NCI-H748 treated with DMSO at 0.1 percent for 48 hours (cell line): ENCODE data around the gene ANTXR1.
A peak's percentile ranks its signal among the peaks of the same experiment; 100 is the strongest.

Experiments
- DNase-seq: peaks from one replicate; lab custom pipeline; 2025; lab: John Stamatoyannopoulos, UW

Gene ANTXR1

DNA sequence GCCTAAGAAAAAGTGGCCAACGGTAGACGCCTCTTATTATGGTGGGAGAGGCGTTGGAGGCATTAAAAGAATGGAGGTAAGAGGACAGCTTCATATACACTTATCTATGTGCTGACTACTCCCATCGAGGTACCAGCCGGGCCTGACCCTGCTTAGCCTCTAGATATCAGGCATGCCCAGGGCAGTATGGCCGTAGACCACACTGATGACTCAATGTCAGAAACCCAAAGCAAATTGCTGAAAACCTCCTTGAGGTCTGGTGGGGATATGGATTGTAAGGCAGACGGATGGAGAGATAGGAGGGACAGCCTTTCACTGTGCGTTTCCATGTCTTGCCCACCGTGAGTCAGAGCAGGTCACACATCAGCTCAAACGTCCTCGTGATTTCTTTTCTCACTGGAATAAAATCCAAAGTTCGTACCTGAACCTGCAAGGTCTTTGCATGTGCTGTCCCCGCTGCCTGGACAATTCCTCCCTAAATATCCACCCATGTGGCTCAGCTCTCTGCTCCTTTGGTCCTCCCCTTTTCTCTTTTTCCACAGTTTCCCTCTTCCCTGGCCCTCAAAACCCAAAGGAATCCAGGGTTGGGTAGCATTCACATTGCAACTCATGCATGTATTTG lies 168.9 kb downstream of the ANTXR1 start:
- DNase-seq, result no peak

DNA sequence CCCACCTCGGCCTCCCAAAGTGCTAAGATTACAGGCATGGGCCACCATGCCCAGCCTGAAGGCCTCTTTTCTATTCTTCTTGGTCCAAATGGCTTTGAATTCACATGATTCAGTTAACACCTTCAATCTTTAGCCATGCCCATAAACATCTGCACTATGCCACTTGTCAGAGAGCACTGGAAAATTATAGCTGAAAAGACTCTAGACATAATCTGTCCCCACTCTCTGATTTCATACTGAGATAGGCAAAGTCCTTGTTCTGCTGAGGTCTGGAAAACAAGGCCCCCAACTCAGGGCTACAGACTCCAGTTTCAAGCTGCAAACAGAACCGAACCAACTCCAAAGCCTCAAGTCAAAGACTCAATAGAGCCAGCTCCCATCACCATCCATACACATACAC lies 170.7 kb downstream of the ANTXR1 start:
- no peak for DNase-seq

DNA sequence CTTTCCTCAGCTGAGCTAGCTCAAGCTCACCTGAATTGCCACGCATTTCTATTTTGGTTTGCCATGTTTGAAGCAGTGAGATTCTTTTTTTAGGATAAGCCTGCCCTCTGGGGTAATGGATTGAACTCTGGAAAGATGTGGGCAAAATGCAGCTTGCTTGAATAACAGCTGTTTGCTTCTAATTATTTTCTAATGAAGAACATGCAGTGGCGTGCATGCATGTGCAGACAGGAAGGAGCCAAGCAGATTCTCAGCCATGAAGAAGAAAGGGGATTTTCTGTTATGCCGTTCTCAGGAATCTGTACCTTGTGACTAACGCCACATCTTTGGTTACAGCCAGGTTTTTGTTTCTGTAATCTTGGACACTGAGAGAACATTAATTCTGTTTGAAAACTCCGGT lies 171.2 kb downstream of the ANTXR1 start:
- no peak for DNase-seq

DNA sequence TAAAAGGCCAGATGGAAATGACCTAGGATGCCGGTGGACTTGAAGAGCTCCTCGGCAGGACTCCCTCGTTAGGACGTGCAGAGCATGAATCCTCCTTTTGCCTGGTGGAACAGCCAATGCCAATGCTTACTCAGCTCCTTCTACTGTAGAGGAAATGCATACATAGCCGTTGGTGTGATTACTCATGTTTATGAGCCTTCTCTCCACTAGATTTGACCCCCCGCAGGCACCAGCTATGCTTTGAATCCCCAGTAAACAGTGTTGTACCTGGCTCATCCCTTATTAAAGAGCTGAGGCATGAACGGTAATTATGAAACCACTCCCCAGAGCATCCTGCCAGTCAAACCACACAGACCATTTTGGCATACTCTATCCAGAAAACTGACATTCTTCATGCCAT lies 172.8 kb downstream of the ANTXR1 start:
- peak; percentile 60 for DNase-seq

DNA sequence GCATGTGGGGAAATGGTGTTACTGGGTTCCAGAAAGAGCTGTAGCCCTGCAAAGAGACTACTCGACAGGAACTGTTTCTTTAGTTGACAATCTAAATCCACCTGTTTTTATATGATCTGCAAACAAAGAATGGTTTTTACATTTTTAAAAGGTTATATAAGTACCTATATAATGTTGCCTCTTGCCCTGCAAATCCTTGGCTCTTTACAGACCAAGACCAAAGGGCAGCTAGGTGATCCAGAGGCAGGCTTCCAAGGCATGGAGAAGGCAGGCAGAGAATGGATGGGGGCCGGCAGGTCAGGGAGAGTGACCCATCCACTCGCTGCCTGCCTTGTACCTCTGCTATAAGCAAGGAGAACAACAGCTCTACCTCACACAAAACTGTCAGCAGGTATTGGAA lies 173.6 kb downstream of the ANTXR1 start:
- DNase-seq, result no peak

DNA sequence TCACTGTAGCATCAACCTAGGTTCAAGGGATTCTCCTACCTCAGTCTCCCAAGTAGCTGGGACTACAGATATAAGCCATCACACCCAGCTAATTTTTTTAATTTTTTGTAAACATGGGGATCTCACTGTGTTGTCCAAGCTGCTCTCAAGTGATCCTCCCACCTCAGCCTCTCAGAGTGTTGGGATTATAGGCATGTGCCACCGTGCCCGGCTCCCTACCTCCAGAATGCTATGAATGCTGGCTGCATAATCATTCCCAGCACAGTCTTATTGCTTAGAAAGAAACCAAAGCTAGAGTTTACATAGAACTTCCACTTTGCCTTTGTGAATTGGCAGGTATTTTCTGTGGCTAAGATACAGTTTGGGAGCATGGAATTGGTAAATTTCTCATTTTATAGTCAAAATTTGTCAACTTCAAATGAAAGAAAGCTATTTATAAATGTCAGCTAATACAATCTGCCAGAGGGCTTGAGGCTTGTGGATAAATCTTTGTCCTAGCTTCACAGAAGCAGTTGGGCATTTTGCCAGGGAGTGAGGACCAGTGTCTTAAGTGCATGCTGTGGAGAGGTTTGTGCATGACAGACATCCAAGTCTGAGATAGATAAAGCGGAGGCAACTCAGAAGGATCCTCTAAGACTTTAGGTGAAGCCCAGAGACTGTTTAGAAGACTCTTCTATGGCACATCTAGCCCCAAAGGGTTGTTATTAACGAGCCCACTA lies 175.4 kb downstream of the ANTXR1 start:
- no peak for DNase-seq

DNA sequence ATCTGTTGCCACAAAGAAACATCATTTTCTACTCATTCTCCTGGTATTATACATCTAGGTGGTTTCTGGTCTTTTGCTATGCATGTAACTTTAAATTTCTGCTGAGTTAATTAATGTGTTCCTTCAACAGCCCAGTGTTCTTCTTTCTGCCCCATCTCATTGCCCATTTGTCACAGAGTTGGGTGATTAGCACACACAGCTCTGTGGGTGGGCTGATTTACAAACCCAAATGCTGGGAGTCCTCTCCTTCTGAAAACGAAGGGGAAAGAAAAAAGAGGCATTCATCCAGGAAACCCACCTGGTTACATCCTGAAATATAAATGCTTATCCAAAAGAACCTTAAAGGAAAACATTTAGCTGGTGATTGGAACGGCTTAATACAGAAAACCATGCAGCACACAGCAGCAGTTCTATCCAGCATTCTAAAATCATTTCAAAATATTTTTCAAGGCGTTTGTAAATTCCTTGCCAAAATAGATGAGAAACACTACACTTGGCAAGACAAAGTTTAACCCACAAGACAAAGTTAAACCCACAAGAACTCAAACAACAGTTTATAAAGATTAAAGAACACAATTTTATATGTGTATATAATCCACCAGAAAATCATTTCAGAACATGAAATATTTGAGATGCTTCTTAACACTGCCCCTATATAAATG lies 177.9 kb downstream of the ANTXR1 start:
- no peak for DNase-seq

DNA sequence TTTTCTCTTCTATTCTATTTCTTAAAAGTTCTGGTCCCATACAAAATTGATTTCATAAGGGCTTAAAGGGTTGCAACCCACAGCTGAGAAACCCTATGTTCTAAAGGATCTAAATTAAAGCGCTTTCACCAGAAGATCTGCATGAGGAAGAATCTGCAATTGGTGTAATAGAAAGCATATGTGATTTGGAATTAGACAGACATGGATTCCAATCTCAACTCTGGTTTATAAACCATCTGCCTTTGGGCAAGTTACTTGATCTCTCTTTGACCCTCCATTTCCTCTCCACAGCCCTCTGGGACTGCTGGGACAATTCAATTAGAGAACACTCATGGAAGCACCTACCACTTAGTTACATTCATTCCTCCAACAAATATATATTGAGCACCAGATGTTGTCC lies 178.7 kb downstream of the ANTXR1 start:
- DNase-seq, result no peak

DNA sequence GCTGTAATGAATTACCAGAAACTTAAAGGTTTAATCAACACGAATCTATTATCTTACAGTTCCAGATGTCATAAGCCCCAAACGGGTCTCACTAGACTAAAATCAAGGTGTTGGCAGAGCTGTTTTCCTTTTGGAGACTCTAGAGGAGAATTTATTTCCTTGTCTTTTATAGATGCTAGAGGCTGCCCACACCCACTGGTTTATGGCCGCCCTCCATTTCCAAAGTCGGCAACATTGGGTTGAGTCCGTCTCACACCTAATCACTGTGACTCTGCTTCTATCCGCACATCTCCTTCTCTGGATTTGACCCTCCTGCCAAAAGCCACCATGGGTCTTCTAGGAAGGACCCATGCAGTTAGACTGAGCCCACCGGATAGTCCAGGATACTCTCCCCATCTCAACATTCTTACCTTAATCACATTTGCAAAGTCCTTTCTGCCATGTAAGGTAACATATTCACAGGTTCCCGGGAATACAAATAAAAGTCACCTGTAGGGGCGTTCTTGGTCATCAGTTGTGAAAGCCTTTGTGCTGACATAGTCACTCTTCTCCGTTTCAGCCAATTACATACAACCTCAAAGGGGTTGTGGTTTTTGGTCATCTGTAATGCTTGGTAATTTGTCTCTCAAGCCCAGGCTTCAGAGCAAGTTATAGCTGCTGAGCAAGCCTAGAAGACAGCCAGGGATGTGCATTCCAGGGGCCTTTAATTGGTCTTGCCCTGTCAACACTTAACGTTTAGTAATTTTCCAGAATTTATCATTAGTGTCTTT lies 179.4 kb downstream of the ANTXR1 start:
- DNase-seq, result no peak

DNA sequence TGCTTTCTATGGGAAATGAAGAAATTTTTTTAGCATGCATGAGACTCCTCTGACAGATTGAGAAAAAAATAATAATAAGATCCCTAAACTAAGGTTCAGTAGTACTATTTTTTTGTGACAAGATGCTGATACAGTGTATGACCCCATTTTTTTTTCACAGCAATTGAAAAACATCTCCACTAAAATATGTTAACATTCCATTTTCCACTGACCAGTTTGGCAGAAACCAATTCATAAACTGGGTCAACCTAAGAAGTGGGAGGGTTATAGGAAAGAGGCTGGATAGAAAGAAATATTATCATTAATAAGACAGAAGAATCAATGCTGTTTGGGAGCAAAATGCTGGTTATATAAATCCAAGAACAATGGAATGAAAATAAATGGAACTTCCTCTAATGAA lies 182.7 kb downstream of the ANTXR1 start:
- no peak for DNase-seq

DNA sequence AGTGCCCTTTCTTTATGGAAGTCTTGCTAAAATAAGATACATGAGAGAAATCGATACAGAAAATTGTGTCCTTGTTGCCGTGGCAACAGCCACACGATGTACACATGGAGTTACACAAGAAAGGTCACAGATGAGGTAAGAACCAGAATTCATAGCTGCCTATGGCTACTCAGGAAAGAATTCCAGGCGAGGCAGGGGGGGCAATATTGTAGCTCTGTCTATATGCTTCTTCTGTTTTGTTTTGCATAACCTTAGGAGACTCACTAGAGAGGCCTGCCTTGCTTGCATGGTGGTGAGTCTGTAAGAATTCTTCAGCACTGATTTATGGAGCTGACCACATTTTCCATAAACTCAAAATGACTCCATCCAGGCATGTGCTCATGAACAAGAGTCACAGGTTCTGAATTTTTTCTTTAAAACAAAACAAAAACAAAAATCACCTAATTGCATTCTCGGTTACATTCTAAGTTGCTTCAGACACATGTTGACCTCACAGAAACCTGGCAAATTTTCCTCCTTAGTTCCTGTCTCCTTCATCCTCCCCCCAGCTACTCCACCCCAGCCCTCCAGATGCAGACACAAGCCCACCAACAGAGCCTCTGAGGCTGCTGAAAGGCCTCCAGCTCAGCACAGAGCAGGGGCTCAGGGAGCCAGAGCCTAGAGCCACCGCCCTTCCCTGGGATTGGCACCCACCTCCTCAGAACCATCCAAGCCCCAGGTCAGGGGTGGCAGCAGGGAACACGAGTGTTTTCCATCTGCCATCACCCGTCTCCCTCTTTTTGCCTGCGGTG lies 183.5 kb downstream of the ANTXR1 start:
- DNase-seq, result no peak

DNA sequence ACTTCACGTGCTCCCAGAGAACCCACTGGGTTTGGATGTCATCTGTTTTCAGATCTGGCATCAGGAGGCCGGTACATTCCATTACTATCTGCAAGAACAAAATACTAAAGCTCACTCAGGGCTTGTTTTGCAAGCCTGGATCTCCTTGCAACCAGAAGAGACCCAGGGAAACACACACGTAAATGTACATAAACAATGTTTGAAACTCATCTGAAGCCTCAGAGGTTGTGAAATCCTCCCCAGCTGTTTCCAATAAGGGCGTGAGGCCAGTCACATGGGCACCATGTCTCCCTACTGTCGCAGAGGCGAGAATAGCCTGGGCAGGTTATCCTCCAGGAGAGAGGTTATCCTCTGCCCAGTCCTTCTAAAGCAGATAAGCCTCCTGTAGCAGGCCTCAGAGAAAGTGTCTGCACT lies 187.1 kb downstream of the ANTXR1 start:
- no peak for DNase-seq

DNA sequence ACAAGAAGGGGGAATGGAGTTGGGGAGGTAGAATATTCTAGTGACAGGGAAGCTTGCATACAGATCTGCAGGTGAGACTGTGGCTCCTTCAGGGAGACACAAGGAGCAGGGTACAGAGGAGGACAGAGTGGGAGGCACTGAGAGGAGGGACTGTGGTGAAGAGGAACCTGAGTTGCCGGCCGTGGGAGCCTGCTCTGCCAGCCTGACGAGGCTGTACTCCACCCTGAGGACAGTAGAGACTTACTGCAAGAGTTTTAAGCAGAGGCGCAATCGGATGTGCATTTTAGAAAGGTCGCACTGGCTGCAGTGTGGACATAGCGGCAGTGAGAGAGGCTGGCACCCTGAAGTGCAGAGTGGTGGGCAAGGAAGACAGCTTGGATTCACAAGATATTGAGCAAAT lies 188.3 kb downstream of the ANTXR1 start:
- no peak for DNase-seq

DNA sequence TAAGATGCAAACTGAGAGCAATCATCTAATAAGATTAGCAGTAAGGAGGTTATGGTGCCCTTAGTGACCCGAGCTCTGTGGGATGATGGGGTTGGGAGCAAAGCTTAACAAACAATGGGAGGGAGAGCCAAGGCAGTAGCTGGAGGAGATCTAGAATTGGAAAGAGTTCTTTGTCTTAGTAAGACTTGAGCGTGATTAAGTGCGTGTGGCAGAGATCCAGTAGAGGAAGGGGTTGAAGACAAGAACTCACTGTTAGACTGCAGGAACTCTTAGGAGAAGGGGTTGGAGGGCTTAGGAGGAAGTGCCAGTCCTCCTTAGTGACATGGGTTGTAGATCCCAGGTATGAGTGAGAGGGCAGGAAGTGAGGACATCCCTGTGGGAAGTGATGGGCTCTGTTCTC lies 189.3 kb downstream of the ANTXR1 start:
- DNase-seq, result no peak

DNA sequence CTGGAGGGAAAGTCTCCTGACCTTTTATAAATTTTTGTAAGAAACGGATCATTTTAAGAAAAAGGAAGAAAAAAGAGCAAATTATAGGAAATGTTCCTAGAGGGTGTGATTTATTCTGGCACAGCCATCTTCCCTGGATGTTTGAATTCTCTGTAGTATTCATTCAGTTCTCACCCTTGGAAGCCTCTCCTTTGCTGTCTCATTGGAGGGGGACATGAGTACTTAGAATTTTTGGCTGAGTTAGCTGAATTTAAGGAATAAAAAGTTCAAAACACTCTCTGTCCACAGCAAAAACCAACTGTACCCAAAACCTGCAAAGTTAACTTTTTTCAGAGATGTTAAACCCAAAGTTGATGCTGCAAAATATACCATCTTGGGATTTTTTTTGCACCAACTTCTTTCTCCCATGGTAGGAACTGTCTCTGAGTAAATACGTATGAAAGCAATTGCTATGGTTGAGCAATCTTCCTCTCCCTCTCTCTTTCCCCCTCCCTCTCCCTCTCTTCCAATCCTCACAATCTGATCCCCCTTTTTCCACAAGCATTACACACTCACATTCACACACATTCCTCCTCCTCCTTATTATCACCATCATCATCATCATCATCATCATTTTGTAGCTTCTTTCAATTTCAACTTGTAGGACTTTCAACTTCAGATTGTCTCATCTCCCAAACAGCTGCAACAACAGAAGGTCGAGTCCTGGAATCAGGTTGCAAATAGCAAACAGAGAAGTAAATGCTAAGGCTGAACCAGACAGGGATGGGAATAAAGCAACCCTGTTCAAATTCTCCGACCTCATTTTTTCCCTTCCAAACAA lies 190.4 kb downstream of the ANTXR1 start:
- DNase-seq, result no peak

DNA sequence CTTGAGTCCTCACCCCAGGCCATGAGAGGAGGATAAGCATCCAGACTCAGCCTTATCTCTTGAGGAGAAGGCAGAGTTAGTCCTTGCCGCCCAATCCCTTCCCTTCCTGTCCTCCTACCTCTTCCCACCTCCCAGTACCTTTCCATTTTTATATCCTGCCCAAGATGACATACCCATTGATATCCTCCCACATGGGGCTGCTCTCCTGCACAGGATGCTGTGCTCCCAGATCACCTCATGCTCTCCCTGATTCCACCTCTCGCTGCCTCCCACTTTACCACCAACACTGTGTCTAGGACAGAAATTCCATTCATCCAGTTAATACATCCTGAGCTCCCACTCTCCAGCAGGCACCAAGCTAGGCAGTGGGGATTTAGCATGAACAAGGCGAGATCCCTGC lies 191.7 kb downstream of the ANTXR1 start:
- DNase-seq, result no peak

DNA sequence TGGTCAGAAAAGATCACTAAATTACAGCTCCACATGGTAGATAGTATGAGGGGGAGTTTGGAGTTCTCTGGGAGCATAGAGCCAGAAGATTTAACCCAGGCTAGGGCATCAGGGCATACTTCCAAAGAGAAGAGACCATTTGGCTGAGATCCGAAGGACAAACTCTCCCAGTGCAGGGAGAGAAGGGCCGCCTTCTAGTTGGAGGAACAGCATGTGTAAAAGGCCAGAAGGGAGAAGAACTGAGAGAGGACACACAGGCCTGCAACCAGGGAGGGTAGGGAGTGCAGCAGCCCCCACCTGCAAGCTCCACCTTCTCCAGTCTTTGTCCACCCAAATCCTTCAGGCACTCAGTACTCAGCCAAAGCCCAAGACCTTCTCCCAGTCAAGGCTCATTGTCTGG lies 192.1 kb downstream of the ANTXR1 start:
- no peak for DNase-seq

DNA sequence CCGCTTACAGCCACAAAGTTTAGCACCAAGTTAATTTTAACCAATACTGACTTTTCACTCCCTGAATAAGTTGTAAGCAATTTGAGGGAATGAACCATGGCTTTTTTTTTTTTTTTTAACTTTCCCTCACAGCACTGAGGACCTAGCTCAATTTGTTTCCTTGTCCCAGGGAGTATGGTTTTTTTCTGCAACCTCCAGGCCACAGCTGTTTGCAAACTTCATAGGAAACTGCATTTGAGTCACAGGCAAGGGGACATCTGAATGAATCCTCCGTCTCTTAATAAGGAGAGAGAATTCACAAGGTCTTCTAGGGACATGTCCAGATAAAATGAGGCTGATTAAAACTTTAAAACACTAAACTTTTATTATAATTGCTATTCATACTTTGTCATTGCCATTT lies 192.5 kb downstream of the ANTXR1 start:
- DNase-seq, result no peak

DNA sequence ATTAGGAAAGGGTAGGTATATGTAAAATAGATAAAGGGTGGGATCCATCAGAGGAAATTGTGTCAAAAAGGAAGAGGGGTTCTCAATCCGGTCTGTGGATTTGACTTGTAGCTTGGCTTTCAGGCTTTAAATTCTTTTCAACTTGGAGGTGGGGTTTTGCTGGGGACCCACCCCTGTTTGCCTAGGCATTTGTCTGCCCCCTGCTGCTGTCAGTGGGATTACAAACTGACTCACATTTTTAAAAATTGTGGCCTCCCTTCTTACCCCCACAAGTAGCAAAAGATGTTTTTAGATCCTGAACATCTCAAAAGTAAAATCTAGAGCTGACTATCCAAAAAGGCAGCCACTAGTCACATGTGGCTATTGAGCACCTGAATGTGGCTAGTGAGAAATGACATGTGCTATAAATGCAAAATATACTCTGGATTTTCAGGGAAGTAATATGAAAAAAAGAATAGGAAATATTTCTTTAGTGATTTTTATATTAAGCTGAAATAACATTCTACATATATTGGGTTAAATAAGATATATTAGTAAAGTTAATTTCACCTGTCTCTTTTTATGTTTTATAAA lies 195.1 kb downstream of the ANTXR1 start:
- no peak for DNase-seq

DNA sequence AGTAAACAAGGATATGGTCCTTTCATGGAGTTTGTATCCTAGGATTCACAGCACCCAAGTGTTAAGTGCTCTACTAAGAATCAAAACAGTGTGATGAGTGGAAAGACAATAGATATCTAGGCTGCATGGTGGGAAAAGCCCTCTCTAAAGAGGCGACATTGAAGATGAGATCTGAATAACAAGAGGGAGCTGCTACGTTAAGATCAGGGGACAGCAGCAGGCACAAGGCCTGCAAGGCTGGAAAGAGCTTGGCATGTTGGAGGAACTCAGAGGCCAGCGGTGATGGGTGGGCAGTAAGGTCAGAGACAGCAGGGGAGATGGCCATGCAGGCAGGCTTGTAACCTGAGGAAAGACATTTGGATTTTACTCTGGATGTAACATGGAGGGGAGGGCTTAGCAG lies 196.5 kb downstream of the ANTXR1 start:
- DNase-seq, result no peak

DNA sequence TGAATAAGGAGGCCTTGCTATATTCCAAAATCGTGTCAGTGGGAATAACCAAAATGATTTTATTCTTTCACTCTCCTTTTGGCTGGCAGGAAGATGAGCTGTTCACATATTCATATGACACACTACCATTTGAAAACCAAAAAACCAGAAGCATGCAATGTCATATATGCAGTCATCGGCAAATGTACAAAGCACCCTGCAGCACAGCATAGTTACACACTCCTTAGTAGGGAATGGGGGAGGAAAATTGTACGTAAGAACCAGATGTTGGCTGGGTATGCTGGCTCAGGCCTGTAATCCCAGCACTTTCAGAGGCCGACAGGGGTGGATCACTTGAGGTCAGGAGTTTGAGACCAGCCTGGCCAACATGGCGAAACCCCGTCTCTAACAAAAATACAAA lies 197.4 kb downstream of the ANTXR1 start:
- no peak for DNase-seq
